Tibial nerve (tissue), 4 donors: ENCODE measurements around the gene BACH1. TPM values are rescaled to one million over a fixed set of nuclear protein-coding genes. Genes with fewer than 3 reads are reported as not detected.

ENCODE experiments used
- DNase-seq, 2 donors: peaks; one replicate each; pipeline ENCODE4 v3.0.0-alpha.2; 2019; ENCODE audit warnings: low spot score in 2 of 2
- H3K27ac ChIP-seq, 4 donors: fragments of 200-600 bp; sonication (generic) in 3 of 4; one replicate each; pipeline ENCODE4 v1.5.1; 2017 to 2019; ENCODE audit warnings: mild to moderate bottlenecking in 1 of 4
- H3K27me3 ChIP-seq, 2 donors: fragments of 200-600 bp; sonication (generic) in 1 of 2; one replicate each; pipeline versions ENCODE4 v1.5.1 to v1.6.0; 2017 to 2019
- H3K36me3 ChIP-seq, 3 donors: fragments of 200-600 bp; sonication (generic); one replicate each; pipeline ENCODE4 v1.5.1; 2018 to 2019
- H3K4me1 ChIP-seq, 4 donors: fragments of 200-600 bp; sonication (generic) in 3 of 4; one replicate each; pipeline ENCODE4 v1.5.1; 2017 to 2019
- H3K4me3 ChIP-seq, 4 donors: fragments of 200-600 bp; sonication (generic) in 3 of 4; one replicate each; pipeline ENCODE4 v1.5.1; 2017 to 2019; ENCODE audit warnings: mild to moderate bottlenecking in 1 of 4, moderate library complexity in 1 of 4
- H3K9me3 ChIP-seq, 4 donors: fragments of 200-600 bp; sonication (generic) in 3 of 4; one replicate each; pipeline ENCODE4 v1.5.1; 2017 to 2019
- EP300 ChIP-seq, 2 donors: sonication (generic); formaldehyde crosslinking; IDR thresholded peaks; one replicate each; pipeline ENCODE4 v1.6.1; 2017; ENCODE audit warnings: antibody characterized with exemption in 2 of 2, mild to moderate bottlenecking in 1 of 2
- POLR2A ChIP-seq, 2 donors: fragments of 450-650 bp; IDR thresholded peaks; one replicate each; pipeline ENCODE4 v1.6.1; 2017; ENCODE audit warnings: antibody characterized with exemption in 2 of 2, mild to moderate bottlenecking in 2 of 2, moderate library complexity in 2 of 2
- WGBS, 2 donors: methylation state at CpG; one replicate each; pipeline ENCODE4 v1.1.5; 2018; 5-methylcytosine and 5-hydroxymethylcytosine counted together
- total RNA-seq, 4 donors: library from RNA; depleted of rRNA; stranded (reverse); fragments of >200 nt; gene quantifications; one replicate each; pipeline ENCODE4 v1.1.0, GENCODE V29; 2016
- TF ChIP-seq, protein P1 (sequence below), 5 experiments: fragments of 200-600 bp in 3 of 5; fragments of 450-650 bp in 2 of 5; sonication (generic) in 3 of 5; IDR thresholded peaks; one replicate each; pipeline ENCODE4 v1.5.1; 2016 to 2019; ENCODE audit warnings: antibody characterized with exemption in 5 of 5, mild to moderate bottlenecking in 3 of 5, moderate library complexity in 2 of 5

BACH1 gene
- total RNA-seq, 4 donors from 2014 or later: 38.0 to 46.5 (median 39.9) TPM

DNA sequence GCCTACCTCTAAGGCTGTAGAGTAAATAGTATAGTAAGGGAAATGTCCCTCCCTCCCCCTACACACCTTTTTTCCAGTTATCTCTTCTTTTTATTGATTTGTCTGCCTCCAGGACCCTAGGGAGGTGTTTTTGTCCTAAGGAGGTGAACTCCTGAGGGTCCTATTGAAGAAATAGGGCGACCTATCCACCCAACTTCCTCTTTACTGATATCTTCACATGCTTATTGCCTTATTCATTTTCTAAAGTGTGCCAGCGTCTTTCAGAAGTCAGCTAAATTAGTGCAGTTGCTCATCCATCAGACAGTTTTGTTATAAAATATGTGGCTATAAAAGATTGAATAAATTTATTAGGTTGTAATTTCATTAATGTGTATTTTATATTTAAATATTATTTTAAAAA, 5.9 kb downstream of the BACH1 start:
- Histone ChIP-seq H3K27ac (peak overlapping the region in 3 of 4 donors; percentile 7 to 54 (median 25)), H3K9me3 (no peaks in the 10 kb centered on the region), H3K4me3 (no peak overlapping the region), H3K4me1 (peaks cover 2 to 94% (median 60%) of the 10 kb centered on the region in 4 donors), H3K27me3 (no peaks in the 10 kb centered on the region), H3K36me3 (no peaks in the 10 kb centered on the region)
- 54 to 58% methylated on average over 2 of the region's 2 CpGs for WGBS, 2 donors
- no peak for DNase-seq
- TF ChIP-seq POLR2A (IDR thresholded peaks at IDR 0.05): no peak

DNA sequence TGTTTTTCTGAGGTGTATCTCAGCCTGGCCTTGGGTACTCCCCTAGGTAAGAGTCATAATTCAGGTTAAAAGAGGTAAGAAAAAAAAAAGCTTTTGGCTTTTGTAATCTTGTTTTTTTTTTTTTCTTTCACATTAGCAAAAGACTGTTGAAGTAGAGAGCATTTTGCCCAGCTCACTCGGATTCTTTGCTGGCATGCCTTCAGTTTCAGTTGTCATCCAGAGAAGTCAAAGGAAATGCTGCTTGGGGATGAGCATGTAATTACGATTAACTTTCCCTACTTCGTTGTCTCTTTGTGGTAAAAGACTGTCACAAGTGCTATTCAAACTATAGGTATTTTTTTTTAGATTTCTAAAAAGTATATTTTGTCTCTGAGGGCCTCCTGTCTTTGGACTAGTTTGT, 6.3 kb downstream of the BACH1 start:
- no peaks in the 10 kb centered on the region for H3K36me3 ChIP-seq
- H3K4me1 ChIP-seq: peaks cover 2 to 91% (median 58%) of the 10 kb centered on the region in 4 donors
- no peaks in the 10 kb centered on the region for H3K27me3 ChIP-seq
- H3K4me3 ChIP-seq: no peak overlapping the region
- 31 to 33% methylated on average over 3 of the region's 3 CpGs for WGBS, 2 donors
- no peaks in the 10 kb centered on the region for H3K9me3 ChIP-seq
- peak overlapping the region in 3 of 4 donors; percentile 7 to 54 (median 25) for H3K27ac ChIP-seq
- TF ChIP-seq, protein P1, sequence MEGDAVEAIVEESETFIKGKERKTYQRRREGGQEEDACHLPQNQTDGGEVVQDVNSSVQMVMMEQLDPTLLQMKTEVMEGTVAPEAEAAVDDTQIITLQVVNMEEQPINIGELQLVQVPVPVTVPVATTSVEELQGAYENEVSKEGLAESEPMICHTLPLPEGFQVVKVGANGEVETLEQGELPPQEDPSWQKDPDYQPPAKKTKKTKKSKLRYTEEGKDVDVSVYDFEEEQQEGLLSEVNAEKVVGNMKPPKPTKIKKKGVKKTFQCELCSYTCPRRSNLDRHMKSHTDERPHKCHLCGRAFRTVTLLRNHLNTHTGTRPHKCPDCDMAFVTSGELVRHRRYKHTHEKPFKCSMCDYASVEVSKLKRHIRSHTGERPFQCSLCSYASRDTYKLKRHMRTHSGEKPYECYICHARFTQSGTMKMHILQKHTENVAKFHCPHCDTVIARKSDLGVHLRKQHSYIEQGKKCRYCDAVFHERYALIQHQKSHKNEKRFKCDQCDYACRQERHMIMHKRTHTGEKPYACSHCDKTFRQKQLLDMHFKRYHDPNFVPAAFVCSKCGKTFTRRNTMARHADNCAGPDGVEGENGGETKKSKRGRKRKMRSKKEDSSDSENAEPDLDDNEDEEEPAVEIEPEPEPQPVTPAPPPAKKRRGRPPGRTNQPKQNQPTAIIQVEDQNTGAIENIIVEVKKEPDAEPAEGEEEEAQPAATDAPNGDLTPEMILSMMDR (IDR thresholded peaks at IDR 0.05): no peak
- TF ChIP-seq EP300 (IDR thresholded peaks at IDR 0.05) (no peak), POLR2A (IDR thresholded peaks at IDR 0.05) (no peak)
- no peak for DNase-seq

DNA sequence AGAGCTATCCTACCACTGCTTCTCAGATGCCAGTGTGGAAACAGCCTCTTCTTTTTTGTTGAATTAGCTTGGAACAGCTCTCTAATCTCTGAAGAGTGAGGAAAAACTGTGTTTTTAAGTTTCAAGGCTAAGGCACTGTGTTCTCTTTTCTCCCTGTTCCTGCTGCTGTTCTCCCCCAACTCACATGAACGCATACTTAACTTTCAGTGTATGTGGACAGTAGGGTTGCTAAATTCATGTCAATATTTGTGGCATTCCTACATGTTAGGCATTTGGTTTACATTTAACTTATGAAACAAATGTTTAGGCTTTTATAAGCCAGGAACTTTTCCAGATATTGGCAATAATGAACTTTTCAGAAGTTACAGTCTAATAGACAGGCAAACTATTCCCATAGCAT, 6.8 kb downstream of the BACH1 start:
- Histone ChIP-seq H3K36me3 (peaks cover 0 to under 1% (median 0%) of the 10 kb centered on the region in 3 donors), H3K4me3 (no peak overlapping the region), H3K27ac (peak overlapping the region in 2 of 4 donors; percentile 6 to 54), H3K9me3 (no peaks in the 10 kb centered on the region), H3K4me1 (peaks cover 2 to 86% (median 56%) of the 10 kb centered on the region in 4 donors), H3K27me3 (no peaks in the 10 kb centered on the region)
- DNase-seq: no peak
- TF ChIP-seq, protein P1 (IDR thresholded peaks at IDR 0.05): no peak
- TF ChIP-seq POLR2A (IDR thresholded peaks at IDR 0.05) (no peak), EP300 (IDR thresholded peaks at IDR 0.05) (no peak)
- 0 to 29% methylated on average over 1 of the region's 1 CpG for WGBS, 2 donors

DNA sequence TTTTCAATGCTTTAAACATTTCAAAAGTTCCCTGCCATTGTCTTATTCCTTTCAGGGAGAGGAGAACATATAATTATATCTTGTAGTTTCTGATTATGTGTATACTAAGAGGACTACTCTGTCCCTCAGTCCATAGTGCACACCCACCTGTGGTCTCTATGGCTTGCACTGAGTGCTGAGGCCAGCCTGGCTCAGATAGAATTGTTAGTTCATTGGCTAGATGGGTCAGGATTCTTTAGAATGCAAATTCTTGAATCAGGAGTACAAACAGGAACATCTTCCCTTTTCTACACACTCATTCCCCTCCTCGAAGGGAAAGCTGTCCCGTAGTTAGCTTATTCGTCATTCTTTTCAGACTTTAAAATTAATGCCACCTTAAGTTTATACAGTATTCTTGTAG, 8.2 kb downstream of the BACH1 start:
- Histone ChIP-seq H3K9me3 (no peaks in the 10 kb centered on the region), H3K27me3 (no peaks in the 10 kb centered on the region), H3K27ac (no peak overlapping the region), H3K36me3 (peaks cover 0 to 4% (median 0%) of the 10 kb centered on the region in 3 donors), H3K4me3 (no peak overlapping the region), H3K4me1 (peaks cover 2 to 78% (median 43%) of the 10 kb centered on the region in 4 donors)
- TF ChIP-seq, protein P1 (IDR thresholded peaks at IDR 0.05): no peak
- TF ChIP-seq POLR2A (IDR thresholded peaks at IDR 0.05): no peak
- TF ChIP-seq EP300 (IDR thresholded peaks at IDR 0.05): no peak
- WGBS, 2 donors: 63 to 70% methylated on average over 3 of the region's 3 CpGs
- no peak for DNase-seq

DNA sequence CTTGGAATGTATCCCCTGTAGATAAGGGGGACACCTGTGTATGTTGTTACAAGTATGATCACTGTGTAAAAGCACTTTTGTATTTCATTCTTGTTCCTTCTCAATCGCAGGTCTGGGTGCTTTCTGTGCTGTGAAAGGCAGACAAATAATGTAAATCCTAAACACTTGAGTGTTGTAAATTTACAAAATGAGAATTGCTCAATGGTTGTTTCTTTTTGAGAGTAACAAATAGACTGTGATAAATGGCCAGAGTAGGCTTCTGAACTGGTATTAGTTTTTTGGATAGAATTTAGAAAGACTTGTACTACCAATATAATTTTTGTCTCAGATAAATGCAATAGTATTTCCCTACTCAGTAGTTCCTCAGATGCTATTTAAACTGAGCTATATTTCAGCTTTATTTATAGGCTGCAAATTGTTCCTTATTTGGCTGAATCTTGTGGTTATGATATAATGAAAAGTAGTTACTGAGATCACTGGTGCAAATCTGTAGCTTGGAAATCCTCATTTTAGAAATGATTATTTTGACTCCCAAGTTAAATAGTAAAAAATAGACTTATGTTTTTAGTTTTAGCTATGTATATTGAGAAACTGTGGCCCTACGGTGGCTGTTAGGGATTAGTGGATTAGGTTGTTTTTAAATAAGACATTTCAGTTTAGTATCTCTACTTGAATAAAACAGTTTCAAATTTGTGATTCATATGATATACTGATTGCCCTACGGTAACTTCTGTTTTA, 9.2 kb downstream of the BACH1 start:
- Histone ChIP-seq H3K4me3 (no peak overlapping the region), H3K27ac (no peak overlapping the region), H3K4me1 (peaks cover 2 to 71% (median 34%) of the 10 kb centered on the region in 4 donors), H3K9me3 (no peaks in the 10 kb centered on the region), H3K27me3 (no peaks in the 10 kb centered on the region), H3K36me3 (peaks cover 0 to 4% (median 0%) of the 10 kb centered on the region in 3 donors)
- no peak for TF ChIP-seq EP300 (IDR thresholded peaks at IDR 0.05)
- TF ChIP-seq, protein P1 (IDR thresholded peaks at IDR 0.05): no peak
- TF ChIP-seq POLR2A (IDR thresholded peaks at IDR 0.05): no peak
- DNase-seq: no peak
- 61 to 69% methylated on average over 3 of the region's 3 CpGs for WGBS, 2 donors
